AG10803 (cell line): ENCODE measurements around the gene PTPRD.

ENCODE experiments used
- DNase-seq: peaks from one replicate; pipeline ENCODE4 v3.0.0; 2010; ENCODE audit warnings: low read depth
- H3K4me3 ChIP-seq: 2 replicates; pipeline ENCODE4 v1.5.1; 2011; ENCODE audit warnings: mild to moderate bottlenecking, low read length, control low read depth
- TF ChIP-seq, protein P1 (sequence below): conservative IDR thresholded peaks from 2 replicates; pipeline ENCODE4 v1.5.1; 2011; ENCODE audit warnings: mild to moderate bottlenecking, low read length, control low read depth, inconsistent platforms

Gene PTPRD

GRCh38 chr9:8817335-8817734, 1795.5 kb downstream of the PTPRD start:
- DNase-seq, result no peak
- no peak overlapping the region for H3K4me3 ChIP-seq
- TF ChIP-seq, protein P1, sequence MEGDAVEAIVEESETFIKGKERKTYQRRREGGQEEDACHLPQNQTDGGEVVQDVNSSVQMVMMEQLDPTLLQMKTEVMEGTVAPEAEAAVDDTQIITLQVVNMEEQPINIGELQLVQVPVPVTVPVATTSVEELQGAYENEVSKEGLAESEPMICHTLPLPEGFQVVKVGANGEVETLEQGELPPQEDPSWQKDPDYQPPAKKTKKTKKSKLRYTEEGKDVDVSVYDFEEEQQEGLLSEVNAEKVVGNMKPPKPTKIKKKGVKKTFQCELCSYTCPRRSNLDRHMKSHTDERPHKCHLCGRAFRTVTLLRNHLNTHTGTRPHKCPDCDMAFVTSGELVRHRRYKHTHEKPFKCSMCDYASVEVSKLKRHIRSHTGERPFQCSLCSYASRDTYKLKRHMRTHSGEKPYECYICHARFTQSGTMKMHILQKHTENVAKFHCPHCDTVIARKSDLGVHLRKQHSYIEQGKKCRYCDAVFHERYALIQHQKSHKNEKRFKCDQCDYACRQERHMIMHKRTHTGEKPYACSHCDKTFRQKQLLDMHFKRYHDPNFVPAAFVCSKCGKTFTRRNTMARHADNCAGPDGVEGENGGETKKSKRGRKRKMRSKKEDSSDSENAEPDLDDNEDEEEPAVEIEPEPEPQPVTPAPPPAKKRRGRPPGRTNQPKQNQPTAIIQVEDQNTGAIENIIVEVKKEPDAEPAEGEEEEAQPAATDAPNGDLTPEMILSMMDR, result no peak

- DNase-seq, result no peak
- no peak overlapping the region for H3K4me3 ChIP-seq
- TF ChIP-seq, protein P1, result no peak
Observed at GRCh38 chr9:8816361-8816760, 1796.4 kb downstream of the PTPRD start.

GRCh38 chr9:8815931-8816330, 1796.9 kb downstream of the PTPRD start:
- no peak for DNase-seq
- no peak overlapping the region for H3K4me3 ChIP-seq
- TF ChIP-seq, protein P1, result no peak

GRCh38 chr9:8815219-8815618, 1797.6 kb downstream of the PTPRD start:
- no peak overlapping the region for H3K4me3 ChIP-seq
- DNase-seq, result no peak
- TF ChIP-seq, protein P1, result no peak

- no peak for DNase-seq
- TF ChIP-seq, protein P1, result no peak
- H3K4me3 ChIP-seq, result no peak overlapping the region
Observed at GRCh38 chr9:8812888-8813287, 1799.9 kb downstream of the PTPRD start.

GRCh38 chr9:8809741-8810140, 1803.1 kb downstream of the PTPRD start:
- TF ChIP-seq, protein P1, result no peak
- DNase-seq, result no peak

DNA sequence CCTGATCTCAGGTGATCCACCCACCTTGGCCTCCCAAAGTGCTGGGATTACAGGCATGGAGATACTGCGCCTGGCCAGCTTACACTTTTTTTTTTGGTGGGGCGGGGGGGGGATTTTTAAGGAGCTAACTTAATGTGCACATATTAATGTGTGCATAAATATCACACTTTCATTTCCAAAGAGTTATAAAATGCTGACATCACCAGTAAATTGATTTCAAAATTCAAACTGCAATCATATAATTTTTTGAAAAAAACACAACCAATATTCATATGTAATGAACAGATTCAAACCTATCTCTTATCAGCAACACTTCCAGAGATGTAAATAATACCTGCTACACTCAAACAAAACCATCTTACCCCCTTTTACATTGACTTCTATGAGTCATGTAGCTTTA, 1806.7 kb downstream of the PTPRD start:
- H3K4me3 ChIP-seq, result no peak overlapping the region
- no peak for DNase-seq
- TF ChIP-seq, protein P1, result no peak

More at GRCh38 chr9:8809741-8810140, 1803.1 kb downstream of the PTPRD start:
- H3K4me3 ChIP-seq, result no peak overlapping the region
